ENCODE results near the gene HSFX2.
"Not testable (repeated sequence)": the region's sequence is repeated elsewhere in the genome, so short reads cannot be mapped to it uniquely, and the experiment has no call there.

Gene HSFX2

GRCh38 chrX:149563359-149563758, 31.8 kb downstream of the HSFX2 start:
- Mint-ChIP-seq H3K4me3 (no peak overlapping the region), H3K27ac (no peak overlapping the region), H3K9me3 (no peaks in the 10 kb centered on the region), H3K27me3 (no peaks in the 10 kb centered on the region), H3K4me1 (no peaks in the 10 kb centered on the region)
- ATAC-seq (no peak), DNase-seq (no peak)

DNA sequence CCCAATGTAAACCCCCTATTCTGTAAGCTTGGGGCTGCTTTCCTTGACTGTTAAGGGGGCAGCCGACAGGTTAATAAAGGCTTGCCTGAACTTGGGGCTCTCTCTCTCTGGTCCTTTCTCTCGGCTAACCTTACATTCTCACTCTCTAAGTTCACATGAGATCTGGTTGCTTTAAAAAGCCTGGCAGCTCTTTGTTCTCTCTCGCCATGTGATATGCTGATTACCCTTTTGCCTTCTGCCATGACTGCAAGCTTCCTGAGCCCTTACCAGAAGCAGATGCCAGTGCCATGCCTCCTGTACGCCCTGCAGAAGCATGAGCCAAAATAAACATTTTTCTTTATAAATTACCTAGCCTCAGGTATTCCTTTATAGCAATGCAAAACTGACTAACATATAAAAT, 39.9 kb downstream of the HSFX2 start:
- DNase-seq, H3K4me3 Mint-ChIP-seq, ATAC-seq: not testable (repeated sequence)

DNA sequence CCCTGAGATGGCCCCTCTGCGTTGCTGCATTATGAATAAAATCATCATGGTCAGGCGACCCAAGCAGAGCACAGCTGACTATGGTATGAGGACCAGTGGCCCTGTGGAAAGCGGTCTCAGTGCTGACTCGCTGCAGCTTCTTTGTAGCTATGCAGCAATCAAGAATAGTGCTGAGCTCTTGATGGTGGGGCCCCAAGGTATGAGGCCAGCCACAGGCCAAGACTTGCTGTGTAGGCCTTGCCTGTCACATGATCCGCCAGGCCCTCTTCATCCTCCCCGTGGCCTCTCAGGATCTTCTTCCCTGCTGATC, 43.2 kb downstream of the HSFX2 start:
- ATAC-seq: peak; percentile 78
- H3K9me3 Mint-ChIP-seq, H3K4me3 Mint-ChIP-seq, H3K4me1 Mint-ChIP-seq, H3K27ac Mint-ChIP-seq, H3K27me3 Mint-ChIP-seq, DNase-seq: not testable (repeated sequence)

More for the DNA sequence above, 39.9 kb downstream of the HSFX2 start:
- H3K27ac Mint-ChIP-seq, H3K27me3 Mint-ChIP-seq, H3K9me3 Mint-ChIP-seq, H3K4me1 Mint-ChIP-seq: not testable (repeated sequence)

DNA sequence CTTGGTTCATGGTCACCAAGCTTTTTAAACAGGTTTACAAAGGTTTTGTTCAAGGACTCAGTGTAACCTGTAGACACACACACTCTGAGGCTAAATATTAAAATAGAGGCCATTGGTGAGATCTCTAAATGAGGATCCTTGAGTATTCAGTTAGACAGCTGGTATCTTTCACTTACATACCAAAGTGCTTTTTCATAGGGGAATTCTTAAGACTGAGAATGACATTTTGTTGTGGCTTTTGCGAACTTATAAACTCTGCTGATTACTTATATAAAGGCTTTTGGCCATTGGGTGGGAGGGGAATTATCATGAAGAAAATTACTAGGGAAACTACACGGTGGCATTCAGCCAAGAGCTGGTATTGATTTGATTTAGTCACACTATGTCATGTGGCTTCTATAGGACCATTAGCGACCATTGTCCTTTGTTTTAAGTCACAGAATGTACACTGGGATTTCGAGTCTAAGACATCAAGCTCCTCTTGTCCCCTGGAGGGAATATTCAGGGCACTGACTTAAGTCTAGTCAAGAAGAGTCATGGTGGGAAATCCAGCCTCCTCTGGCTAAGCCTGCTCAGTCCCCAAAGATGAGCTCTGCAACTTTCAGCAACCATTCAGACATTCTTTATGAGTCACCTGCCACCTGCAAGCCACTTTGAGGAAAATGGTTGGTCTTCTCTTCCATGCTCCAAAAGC, 43.7 kb downstream of the HSFX2 start:
- not testable (repeated sequence) for H3K4me1 Mint-ChIP-seq, H3K27ac Mint-ChIP-seq, H3K4me3 Mint-ChIP-seq, H3K9me3 Mint-ChIP-seq, H3K27me3 Mint-ChIP-seq, DNase-seq
- ATAC-seq: peak; percentile 78

DNA sequence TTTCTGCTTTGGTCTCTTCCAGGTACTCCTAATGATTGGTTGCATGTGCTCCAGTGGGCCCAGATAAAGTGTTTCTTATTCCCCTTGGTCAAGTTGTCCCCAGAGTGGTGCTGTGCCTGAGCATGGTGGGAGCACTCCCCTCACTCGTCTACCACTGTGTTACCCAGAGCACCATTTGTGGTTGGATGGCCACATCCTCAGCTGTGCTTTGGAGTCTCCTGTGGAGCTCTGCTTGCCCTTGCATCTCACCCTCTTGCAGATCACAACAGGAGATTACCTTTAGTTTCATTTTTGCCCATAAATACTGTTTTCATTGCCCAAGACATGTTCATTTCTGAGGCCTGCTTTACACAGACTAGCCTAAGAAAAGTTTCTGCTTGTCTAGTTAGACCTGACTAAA, 44.7 kb downstream of the HSFX2 start:
- H3K4me1 Mint-ChIP-seq, H3K27ac Mint-ChIP-seq, H3K4me3 Mint-ChIP-seq, H3K27me3 Mint-ChIP-seq, H3K9me3 Mint-ChIP-seq: not testable (repeated sequence)
- ATAC-seq (peak; percentile 69), DNase-seq (peak in 1 of 2 donors; percentile 35)

GRCh38 chrX:149549701-149550100, 45.4 kb downstream of the HSFX2 start, which contains the start of gene HSFX3:
Gene HSFX3 (minus strand): TSS chrX:149549924. CDS start chrX:149549852, 72 bp downstream.
- H3K27ac Mint-ChIP-seq, DNase-seq, H3K27me3 Mint-ChIP-seq, H3K4me1 Mint-ChIP-seq, H3K4me3 Mint-ChIP-seq, H3K9me3 Mint-ChIP-seq, ATAC-seq: not testable (repeated sequence)

- ATAC-seq, H3K27me3 Mint-ChIP-seq, H3K4me3 Mint-ChIP-seq, DNase-seq, H3K4me1 Mint-ChIP-seq, H3K27ac Mint-ChIP-seq, H3K9me3 Mint-ChIP-seq: not testable (repeated sequence)
Measured at GRCh38 chrX:149547782-149548181, 47.3 kb downstream of the HSFX2 start.

DNA sequence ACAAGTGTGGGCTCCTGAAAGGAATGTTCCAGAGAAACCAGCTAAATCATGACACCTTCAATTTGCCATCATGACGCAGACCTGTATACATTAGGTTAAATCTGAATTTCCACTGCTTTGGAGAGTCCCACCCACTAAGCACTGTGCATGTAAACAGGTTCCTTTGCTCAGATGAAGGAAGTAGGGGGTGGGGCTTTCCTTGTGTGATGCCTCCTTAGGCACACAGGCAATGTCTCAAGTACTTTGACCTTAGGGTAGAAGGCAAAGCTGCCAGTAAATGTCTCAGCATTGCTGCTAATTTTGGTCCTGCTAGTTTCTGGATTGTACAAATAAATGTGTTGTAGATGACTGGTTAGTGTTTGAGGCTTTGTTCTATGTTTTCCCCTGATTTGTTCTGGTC, 48.2 kb downstream of the HSFX2 start:
- not testable (repeated sequence) for H3K4me1 Mint-ChIP-seq, ATAC-seq, H3K9me3 Mint-ChIP-seq, H3K27ac Mint-ChIP-seq, H3K27me3 Mint-ChIP-seq, H3K4me3 Mint-ChIP-seq, DNase-seq

DNA sequence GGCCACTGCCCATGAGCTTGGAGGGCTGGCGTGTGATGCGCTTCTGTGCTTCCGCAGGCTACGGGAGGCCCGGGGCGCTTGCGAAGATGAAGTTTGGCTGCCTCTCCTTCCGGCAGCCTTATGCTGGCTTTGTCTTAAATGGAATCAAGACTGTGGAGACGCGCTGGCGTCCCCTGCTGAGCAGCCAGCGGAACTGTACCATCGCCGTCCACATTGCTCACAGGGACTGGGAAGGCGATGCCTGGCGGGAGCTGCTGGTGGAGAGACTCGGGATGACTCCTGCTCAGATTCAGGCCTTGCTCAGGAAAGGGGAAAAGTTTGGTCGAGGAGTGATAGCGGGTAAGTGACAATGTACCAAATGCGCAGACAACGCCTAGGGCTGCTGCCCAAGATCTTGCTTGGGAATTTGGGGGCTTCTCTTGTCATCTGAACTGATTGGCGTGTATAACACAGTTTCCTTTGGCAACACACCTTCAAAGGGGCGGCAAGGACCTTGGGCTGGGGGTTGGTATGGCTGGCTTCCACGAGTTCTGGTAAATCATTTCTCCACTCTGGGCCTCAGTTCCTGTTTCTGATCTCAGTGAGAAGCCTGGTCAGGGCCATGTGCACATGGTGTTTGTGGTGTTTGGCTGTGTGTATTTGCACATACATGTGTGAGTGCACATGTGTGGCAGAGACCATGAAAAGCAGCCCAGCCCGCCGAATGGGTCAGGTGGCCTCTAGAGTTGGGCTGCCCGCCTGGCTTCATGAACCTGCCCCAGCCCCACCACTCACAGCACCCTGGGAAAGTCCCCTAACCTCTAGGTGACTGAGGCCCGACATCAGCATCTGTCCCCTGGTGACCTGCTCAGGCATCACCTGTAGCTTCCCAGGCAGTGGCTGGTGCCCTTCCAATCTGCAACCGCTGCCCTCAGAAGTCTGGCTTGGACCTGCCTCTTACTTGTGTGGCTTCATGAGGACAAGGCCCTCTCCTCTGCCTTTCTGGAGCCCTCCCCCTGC, 49.3 kb downstream of the HSFX2 start:
- not testable (repeated sequence) for DNase-seq, H3K27ac Mint-ChIP-seq, H3K4me1 Mint-ChIP-seq, H3K9me3 Mint-ChIP-seq, ATAC-seq, H3K27me3 Mint-ChIP-seq, H3K4me3 Mint-ChIP-seq

Data from stimulated activated naive CD8-positive, alpha-beta T cell treated with anti-CD3 and anti-CD28 coated beads, Interleukin-15, amount 100 ng/mL, for 72 hours (primary cell).